Effector memory CD8-positive, alpha-beta T cell (primary cell): Measurements from ENCODE around the gene CNIH1.
"Not testable (repeated sequence)": the region's sequence is repeated elsewhere in the genome, so short reads cannot be mapped to it uniquely, and the experiment has no call there.

Experiments used
- ATAC-seq: fragments of 150-1000 bp; cut with Tn5 transposase; replicated peaks from 2 replicates; pipeline ENCODE4 v1.10.0; 2021; ENCODE audit warnings: mild to moderate bottlenecking, moderate library complexity
- DNase-seq, 3 experiments: peaks; one replicate each; pipeline ENCODE4 v3.0.0; 2021
- H3K27ac Mint-ChIP-seq, 2 donors: one replicate each; pipeline ENCODE4 v1.8.0; 2022; ENCODE audit warnings: mild to moderate bottlenecking in 2 of 2, mixed read lengths in 2 of 2, moderate library complexity in 2 of 2
- H3K27me3 Mint-ChIP-seq, 2 donors: one replicate each; pipeline ENCODE4 v1.8.0; 2022; ENCODE audit warnings: mixed read lengths in 2 of 2
- H3K36me3 Mint-ChIP-seq: one replicate; pipeline ENCODE4 v1.8.0; 2022; ENCODE audit warnings: mild to moderate bottlenecking, moderate library complexity, mixed read lengths; ENCODE audit not compliant: insufficient read depth
- H3K4me1 Mint-ChIP-seq, 2 donors: one replicate each; pipeline ENCODE4 v1.8.0; 2022; ENCODE audit warnings: low read depth in 2 of 2, mixed read lengths in 2 of 2
- H3K4me3 Mint-ChIP-seq, 2 donors: one replicate each; pipeline ENCODE4 v1.8.0; 2022; ENCODE audit warnings: mild to moderate bottlenecking in 2 of 2, mixed read lengths in 2 of 2, moderate library complexity in 2 of 2
- H3K9me3 Mint-ChIP-seq, 2 donors: one replicate each; pipeline ENCODE4 v1.8.0; 2022; ENCODE audit warnings: mixed read lengths in 2 of 2

Gene CNIH1

GRCh38 chr14:54380558-54380957 is 60.6 kb downstream of the CNIH1 start:
- not testable (repeated sequence) for H3K36me3 Mint-ChIP-seq

GRCh38 chr14:54378893-54379292 is 62.3 kb downstream of the CNIH1 start:
- H3K27me3 Mint-ChIP-seq, result peaks cover 21 to 57% of the 10 kb centered on the region in 2 donors
- DNase-seq, H3K4me1 Mint-ChIP-seq, H3K4me3 Mint-ChIP-seq, H3K27ac Mint-ChIP-seq, H3K36me3 Mint-ChIP-seq, H3K9me3 Mint-ChIP-seq, ATAC-seq: not testable (repeated sequence)

More at GRCh38 chr14:54380558-54380957, 60.6 kb downstream of the CNIH1 start:
- peaks cover 22 to 46% of the 10 kb centered on the region in 2 donors for H3K27me3 Mint-ChIP-seq
- not testable (repeated sequence) for DNase-seq, H3K4me1 Mint-ChIP-seq, H3K4me3 Mint-ChIP-seq, ATAC-seq, H3K27ac Mint-ChIP-seq, H3K9me3 Mint-ChIP-seq

GRCh38 chr14:54377501-54377900 is 63.7 kb downstream of the CNIH1 start:
- H3K36me3 Mint-ChIP-seq, result no peaks in the 10 kb centered on the region

GRCh38 chr14:54374117-54374884 is 66.9 kb downstream of the CNIH1 start:
- H3K27ac Mint-ChIP-seq, result no peak overlapping the region
- H3K9me3 Mint-ChIP-seq, result no peaks in the 10 kb centered on the region
- H3K36me3 Mint-ChIP-seq, result no peaks in the 10 kb centered on the region
- no peak overlapping the region for H3K4me3 Mint-ChIP-seq
- DNase-seq (no peak), ATAC-seq (no peak)
- no peaks in the 10 kb centered on the region for H3K4me1 Mint-ChIP-seq
- H3K27me3 Mint-ChIP-seq, result peaks cover 17 to 52% of the 10 kb centered on the region in 2 donors

More at GRCh38 chr14:54377501-54377900, 63.7 kb downstream of the CNIH1 start:
- H3K9me3 Mint-ChIP-seq, result no peaks in the 10 kb centered on the region
- no peak overlapping the region for H3K27ac Mint-ChIP-seq
- peaks cover 21 to 57% of the 10 kb centered on the region in 2 donors for H3K27me3 Mint-ChIP-seq
- no peaks in the 10 kb centered on the region for H3K4me1 Mint-ChIP-seq
- DNase-seq (no peak), ATAC-seq (no peak)
- no peak overlapping the region for H3K4me3 Mint-ChIP-seq
